KMS-11 (cell line): ENCODE results near the gene TBC1D14.

Source experiments
- H2AFZ ChIP-seq: fragments of 200-600 bp; sonication (generic); 2 replicates; pipeline ENCODE4 v1.6.1; 2016; ENCODE audit warnings: antibody characterized with exemption, mixed run types, low read depth
- H3K27ac ChIP-seq: fragments of 200-600 bp; sonication (generic); 2 replicates; pipeline ENCODE4 v1.6.1; 2016; ENCODE audit warnings: mild to moderate bottlenecking, mixed run types
- H3K27me3 ChIP-seq: fragments of 200-600 bp; sonication (generic); 2 replicates; pipeline ENCODE4 v1.6.1; 2017; ENCODE audit warnings: mild to moderate bottlenecking, low read depth, mixed run types, moderate library complexity; ENCODE audit not compliant: insufficient read depth
- H3K36me3 ChIP-seq: fragments of 200-600 bp; sonication (generic); 2 replicates; pipeline ENCODE4 v1.6.1; 2017; ENCODE audit warnings: mild to moderate bottlenecking, mixed run types; ENCODE audit not compliant: insufficient read depth
- H3K4me1 ChIP-seq: fragments of 200-600 bp; sonication (generic); 2 replicates; pipeline ENCODE4 v1.6.1; 2016; ENCODE audit warnings: mild to moderate bottlenecking, low read depth, mixed run types; ENCODE audit not compliant: poor library complexity, severe bottlenecking
- H3K4me2 ChIP-seq: fragments of 200-600 bp; sonication (generic); 2 replicates; pipeline ENCODE4 v1.7.0; 2016; ENCODE audit warnings: mild to moderate bottlenecking, mixed run types
- H3K4me3 ChIP-seq: fragments of 200-600 bp; sonication (generic); IDR thresholded peaks from 2 replicates; pipeline ENCODE4 v1.6.1; 2017; ENCODE audit warnings: low read depth, low read length, mixed read lengths; ENCODE audit not compliant: insufficient read depth
- H3K79me2 ChIP-seq: fragments of 200-600 bp; sonication (generic); 2 replicates; pipeline ENCODE4 v1.6.1; 2016; ENCODE audit warnings: low read depth, mixed run types; ENCODE audit not compliant: insufficient read depth
- H3K9ac ChIP-seq: fragments of 200-600 bp; sonication (generic); 2 replicates; pipeline ENCODE4 v1.6.1; 2016; ENCODE audit warnings: mild to moderate bottlenecking, mixed run types
- H4K20me1 ChIP-seq: fragments of 200-600 bp; sonication (generic); 2 replicates; pipeline ENCODE4 v1.6.1; 2016; ENCODE audit warnings: mild to moderate bottlenecking, mixed run types; ENCODE audit not compliant: insufficient read depth
- CTCF ChIP-seq: fragments of 200-600 bp; sonication (generic); conservative IDR thresholded peaks from 2 replicates; pipeline ENCODE4 v1.6.1; 2017; ENCODE audit warnings: low read depth, mild to moderate bottlenecking, antibody characterized with exemption, low read length, moderate library complexity, mixed read lengths

Gene TBC1D14

GRCh38 chr4:6989331-6989923 lies 79.8 kb downstream of the TBC1D14 start:
- no peak for TF ChIP-seq CTCF
- Histone ChIP-seq H3K27ac (no peak overlapping the region), H3K27me3 (no peaks in the 10 kb centered on the region), H3K4me2 (peak overlapping the region; percentile 80; the same call in 1 of the 2 replicates), H3K36me3 (no peaks in the 10 kb centered on the region), H3K79me2 (peaks cover 46% of the 10 kb centered on the region; the same call in 1 of the 2 replicates), H3K4me3 (no peak overlapping the region), H4K20me1 (no peaks in the 10 kb centered on the region; the same call in 1 of the 2 replicates), H2AFZ (no peak overlapping the region), H3K9ac (no peak overlapping the region), H3K4me1 (peaks cover 82% of the 10 kb centered on the region)

GRCh38 chr4:6990661-6991060 lies 81.0 kb downstream of the TBC1D14 start:
- Histone ChIP-seq H3K4me1 (peaks cover 70% of the 10 kb centered on the region), H4K20me1 (no peaks in the 10 kb centered on the region; the same call in 1 of the 2 replicates), H3K4me2 (peak overlapping the region; percentile 78), H3K27me3 (no peaks in the 10 kb centered on the region), H3K4me3 (no peak overlapping the region), H2AFZ (no peak overlapping the region), H3K36me3 (no peaks in the 10 kb centered on the region), H3K9ac (no peak overlapping the region; the same call in 1 of the 2 replicates), H3K27ac (peak overlapping the region; percentile 49), H3K79me2 (peaks cover 46% of the 10 kb centered on the region; the same call in 1 of the 2 replicates)
- no peak for TF ChIP-seq CTCF

- TF ChIP-seq CTCF: no peak
- H3K36me3 ChIP-seq: no peaks in the 10 kb centered on the region
- H3K27me3 ChIP-seq: no peaks in the 10 kb centered on the region
- no peak overlapping the region for H3K4me3 ChIP-seq
- H3K27ac ChIP-seq: peak overlapping the region; percentile 49
- H2AFZ ChIP-seq: no peak overlapping the region
- peaks cover 64% of the 10 kb centered on the region for H3K4me1 ChIP-seq
- peaks cover 46% of the 10 kb centered on the region; the same call in 1 of the 2 replicates for H3K79me2 ChIP-seq
- H4K20me1 ChIP-seq: no peaks in the 10 kb centered on the region; the same call in 1 of the 2 replicates
- peak overlapping the region; percentile 12; the same call in 1 of the 2 replicates for H3K9ac ChIP-seq
- H3K4me2 ChIP-seq: peak overlapping the region; percentile 78
Observed at GRCh38 chr4:6991249-6991648, 81.6 kb downstream of the TBC1D14 start.

GRCh38 chr4:6991771-6992557 lies 82.3 kb downstream of the TBC1D14 start:
- peaks cover 46% of the 10 kb centered on the region; the same call in 1 of the 2 replicates for H3K79me2 ChIP-seq
- H3K9ac ChIP-seq: peak overlapping the region; percentile 12; the same call in 1 of the 2 replicates
- H3K4me2 ChIP-seq: peak overlapping the region; percentile 78
- peaks cover 62% of the 10 kb centered on the region for H3K4me1 ChIP-seq
- no peak overlapping the region for H3K4me3 ChIP-seq
- no peaks in the 10 kb centered on the region for H3K36me3 ChIP-seq
- H4K20me1 ChIP-seq: no peaks in the 10 kb centered on the region; the same call in 1 of the 2 replicates
- peak overlapping the region; percentile 49; the same call in 1 of the 2 replicates for H3K27ac ChIP-seq
- no peaks in the 10 kb centered on the region for H3K27me3 ChIP-seq
- no peak overlapping the region for H2AFZ ChIP-seq
- no peak for TF ChIP-seq CTCF
